HG03045 (cell line): ENCODE data around the gene CFAP58.
A peak's percentile ranks its signal among the peaks of the same experiment; 100 is the strongest.

Experiments
- ATAC-seq: cut with Tn5 transposase; IDR thresholded peaks from one replicate; pipeline ENCODE4 v1.9.1; 2021; ENCODE audit warnings: mild to moderate bottlenecking, moderate library complexity; ENCODE audit not compliant: unreplicated experiment

The CFAP58 gene

DNA sequence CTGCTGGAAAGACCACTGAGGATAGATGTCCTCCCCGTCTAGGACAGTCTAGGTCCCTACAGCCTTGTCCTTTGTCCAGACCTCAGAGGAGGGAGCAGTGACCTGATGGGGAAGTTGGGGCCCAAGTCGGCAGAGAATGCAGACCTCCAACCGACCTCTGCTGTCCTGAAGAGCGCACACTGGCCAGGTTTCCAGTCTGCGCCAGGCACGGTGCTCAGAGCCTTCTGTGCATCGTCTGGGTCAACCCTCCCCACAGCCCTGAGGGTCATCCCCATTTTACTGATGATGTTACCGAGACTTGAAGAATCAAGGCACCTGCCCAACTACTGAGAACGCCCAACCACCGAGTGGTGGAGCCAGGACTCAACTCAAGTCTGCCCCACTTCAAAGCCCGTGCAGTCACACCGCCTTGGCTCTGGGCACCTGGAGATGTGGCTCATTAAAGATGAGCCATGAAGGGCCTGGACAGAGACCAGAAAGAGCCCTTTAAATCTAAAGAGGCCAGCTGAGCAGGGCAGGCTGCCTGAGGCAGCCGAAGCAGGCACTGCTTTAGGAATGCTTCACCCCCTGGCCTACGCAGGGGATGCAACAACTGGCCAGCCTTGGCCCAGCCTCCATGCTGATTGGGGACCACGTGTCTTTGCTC lies 19.8 kb upstream of the CFAP58 start:
- ATAC-seq: no peak

DNA sequence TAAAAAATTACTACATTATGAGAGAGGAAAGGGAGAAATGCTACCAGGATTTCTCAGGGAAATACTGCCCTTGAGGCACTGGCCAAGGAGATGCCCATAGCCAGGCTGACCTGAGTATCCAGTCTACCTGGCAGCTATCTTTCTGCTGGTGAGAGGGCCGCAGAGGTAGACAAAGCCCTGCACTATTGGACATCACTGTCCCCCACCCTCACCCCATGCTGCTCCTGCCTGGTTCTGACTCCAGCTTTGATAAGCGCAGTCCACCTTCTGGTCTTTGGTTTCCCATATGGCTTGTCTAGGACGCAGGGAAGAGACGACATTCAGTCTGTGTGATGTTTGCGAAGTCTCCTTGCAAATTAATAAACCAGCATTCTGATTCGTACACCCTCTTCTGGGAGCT lies 19.1 kb upstream of the CFAP58 start:
- ATAC-seq: no peak

DNA sequence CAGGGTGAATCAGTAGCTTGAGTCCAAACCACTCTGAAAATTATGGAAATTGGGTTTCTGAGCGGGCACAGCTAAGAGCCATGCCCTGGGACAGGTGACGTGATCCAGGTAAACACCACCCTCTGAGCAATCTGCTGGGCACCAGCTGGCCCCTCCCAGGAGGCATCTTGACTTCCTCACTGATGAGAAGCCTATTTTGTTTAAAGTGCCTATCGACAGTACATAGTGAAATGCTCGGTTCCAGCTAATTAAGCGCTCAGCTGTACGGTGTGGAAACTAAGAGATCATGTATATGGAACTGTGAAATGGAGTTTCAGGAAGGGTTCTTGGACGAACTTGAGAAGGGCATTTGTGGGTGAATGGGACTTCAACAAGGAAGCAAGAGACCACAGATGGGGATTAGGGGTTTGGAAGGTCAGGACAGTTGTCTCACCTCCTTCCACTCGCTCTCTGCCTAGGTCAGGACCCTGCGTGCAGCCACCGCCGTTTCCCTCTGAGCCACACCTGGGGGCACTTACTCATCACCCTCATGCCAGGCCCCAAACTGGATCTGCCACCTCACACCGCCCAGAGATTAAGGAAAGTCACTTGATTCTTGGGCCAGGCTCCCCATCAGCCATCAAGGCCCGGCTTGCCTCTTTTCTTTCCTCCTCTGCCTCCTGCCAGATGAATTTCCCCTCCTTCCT lies 18.5 kb upstream of the CFAP58 start:
- ATAC-seq: no peak

DNA sequence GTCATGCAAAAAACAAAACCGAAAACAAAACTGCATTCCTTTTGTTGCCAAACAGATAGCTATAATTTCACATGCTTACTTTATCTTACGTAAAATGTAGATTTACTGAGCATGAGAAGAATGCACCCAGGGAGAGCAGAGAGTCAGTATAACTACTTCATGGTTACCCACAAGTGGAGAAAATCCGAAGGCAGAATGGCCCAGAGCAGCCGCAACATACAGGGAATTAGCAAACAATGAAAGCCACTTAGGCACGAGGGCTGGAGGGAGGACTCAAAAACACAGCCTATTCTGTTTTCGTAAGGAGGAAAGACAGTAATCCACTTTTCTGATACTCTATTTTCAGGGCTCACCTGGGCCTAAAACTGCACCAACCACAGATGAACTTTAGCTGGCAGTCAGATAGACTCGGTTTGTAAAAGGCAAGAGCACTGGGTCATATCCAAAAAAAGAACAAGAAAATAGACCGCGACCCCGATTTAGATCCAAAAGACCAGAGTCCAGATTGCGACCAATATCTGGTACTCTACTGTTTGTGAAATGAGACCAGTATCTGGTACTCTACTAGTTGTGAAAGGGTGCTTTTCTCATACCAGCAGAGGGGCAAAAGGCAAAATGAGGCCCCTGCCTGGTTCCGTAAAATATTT lies 16.7 kb upstream of the CFAP58 start:
- ATAC-seq: no peak

DNA sequence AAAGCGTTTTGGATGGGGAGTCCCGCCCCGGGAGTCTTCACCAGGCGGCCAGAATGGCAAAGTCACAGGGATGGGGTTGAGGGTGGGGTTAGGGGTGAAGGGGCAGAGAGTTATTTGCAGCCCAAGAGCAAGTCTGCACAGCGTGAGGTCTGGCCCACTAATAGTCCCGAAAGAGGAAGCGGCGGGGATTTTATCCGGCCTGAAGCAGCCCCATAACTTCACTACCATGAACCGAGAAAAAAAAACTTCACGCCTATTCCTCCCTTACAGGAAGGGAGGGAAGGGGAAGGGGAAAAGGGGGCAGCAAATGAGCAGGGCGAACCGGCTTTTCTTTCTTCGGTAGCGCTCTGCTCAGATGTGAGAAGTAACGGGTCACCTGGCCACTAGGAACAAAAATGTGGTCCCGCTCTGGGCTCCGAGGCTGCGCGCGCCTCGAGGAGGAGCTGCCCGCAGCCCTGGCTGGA lies 16.1 kb upstream of the CFAP58 start:
- ATAC-seq: peak; percentile 44

DNA sequence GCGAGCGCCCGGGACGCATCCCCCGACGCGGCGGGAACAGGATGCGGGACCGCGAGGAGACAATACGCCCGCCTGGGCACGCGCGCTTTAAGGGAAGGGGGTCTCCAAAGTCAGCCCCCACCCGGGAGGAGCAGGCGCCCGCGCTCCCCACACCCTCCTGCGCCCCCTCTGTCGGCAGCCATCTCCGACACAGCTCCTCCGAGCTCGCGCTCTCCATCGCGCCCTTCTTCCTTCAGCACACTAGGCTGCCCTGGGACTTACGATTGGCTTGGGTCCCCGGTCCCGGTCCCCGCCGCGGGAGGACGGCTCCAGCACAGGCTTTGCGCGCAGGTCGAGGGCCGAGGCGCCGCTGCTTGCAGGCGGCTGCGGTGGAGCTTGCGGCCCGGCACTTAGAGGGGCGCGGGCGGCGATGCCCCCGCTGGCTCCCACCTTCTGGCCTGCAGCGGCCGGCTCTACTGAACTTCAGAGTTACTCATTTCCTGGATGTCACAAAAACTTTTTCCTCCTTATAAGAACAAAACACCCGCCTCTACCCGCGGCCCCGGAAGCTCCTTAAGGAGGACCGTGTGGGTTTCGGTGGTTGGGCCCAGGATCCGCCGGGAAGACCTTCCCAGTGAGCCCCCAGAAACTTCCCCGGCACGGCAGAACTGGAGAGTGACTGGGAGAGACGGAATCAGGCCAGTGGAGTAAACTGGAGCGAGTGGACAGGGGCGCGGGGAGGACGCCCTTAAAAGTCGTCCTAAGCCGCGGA lies 15.5 kb upstream of the CFAP58 start, which contains the start of gene ITPRIP:
Gene ITPRIP, minus strand, starts transcription at position 481 of the 751 bp plus-strand sequence. CDS start 22,414 bp downstream, outside the sequence.
- peak; percentile 70 for ATAC-seq

DNA sequence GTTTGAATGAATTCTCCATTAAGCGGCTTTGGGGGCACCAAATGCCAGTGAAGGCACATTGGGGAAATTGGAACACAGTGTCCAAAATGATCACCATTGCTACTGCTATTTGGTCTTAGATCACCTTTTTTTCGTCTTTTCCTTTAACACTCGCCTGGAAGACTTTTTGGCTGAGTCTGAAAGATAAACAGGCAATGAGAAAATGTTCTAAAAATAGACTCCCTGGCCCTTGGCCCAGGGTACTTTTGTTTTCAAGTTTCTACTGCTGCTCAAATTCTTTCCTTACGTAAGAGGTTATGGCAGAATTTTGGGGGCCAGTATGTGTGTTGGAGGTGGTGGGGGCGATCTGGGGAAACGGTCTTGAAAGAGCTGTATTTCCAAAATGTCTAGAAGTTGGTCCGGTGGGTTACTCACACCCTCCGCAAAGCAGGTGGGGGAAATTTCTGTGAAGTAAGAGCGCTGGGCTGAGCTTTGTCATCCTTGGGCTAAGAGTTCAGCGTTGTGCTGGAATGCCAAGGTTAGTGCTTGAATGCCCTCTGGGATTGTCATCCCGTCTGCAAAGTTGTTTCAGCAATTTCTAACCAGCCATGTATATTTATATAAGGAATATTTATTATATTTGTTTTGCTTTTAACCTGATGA lies 14.0 kb upstream of the CFAP58 start:
- no peak for ATAC-seq

DNA sequence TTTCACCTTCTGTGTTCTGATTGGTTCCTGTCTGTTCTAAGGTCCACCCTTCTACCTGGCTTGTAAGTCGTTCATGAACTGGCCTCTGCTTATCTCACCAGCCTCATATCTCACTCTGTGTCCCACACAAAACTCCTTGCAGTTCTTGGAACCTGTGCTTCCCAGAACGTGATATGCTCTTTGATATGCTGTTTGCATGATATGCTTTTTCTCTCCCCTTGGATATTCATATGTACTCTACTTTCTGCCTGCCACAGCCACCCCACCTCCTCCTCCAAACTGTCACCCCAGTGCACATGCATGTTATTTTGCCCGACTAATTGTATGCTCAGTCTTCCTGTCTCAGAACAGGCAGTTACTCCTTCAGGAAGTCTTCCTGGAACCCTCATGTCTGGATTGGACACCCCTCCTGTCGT lies 13.5 kb upstream of the CFAP58 start:
- no peak for ATAC-seq

DNA sequence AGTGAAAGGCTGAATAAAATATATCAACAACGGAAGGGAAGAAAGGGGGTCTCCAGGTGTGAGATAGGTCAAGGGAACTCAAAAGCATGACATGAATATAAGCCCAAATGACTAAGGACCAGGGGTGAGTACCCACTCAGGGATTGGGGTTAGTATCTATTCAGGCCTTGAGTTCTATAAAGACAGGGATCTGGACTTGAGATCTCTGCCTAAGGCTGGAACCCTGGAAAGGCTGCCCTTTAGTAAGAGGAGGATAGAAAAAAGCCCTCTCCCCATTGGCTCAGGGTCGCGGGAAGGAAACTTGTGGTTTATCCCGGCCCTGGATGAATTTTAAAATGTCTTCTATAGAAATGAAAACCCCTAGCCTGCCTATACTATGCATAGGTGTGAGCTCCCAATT lies 13.0 kb upstream of the CFAP58 start:
- ATAC-seq: no peak

DNA sequence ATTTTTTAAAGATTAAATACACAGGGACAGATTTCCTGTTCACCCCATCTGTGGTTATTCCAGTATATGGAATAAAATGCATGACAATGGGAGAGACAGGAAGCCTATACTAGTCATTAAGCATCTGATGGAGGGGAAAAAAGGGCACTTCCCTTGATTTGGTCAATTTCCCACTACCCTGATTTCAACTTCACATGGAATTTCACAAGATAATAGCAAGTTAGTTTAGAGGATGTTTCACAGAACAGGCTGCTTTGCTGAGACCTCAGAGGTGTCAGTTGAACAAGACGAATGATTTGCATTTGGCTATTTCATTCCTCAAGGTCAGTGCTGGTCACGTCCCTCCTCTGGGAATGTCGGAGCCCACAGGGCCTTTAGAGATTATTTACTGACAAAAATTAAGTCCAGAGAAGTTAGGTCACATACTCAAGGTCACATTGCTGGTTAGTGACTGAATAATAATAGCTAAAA lies 10.7 kb upstream of the CFAP58 start:
- ATAC-seq: no peak

DNA sequence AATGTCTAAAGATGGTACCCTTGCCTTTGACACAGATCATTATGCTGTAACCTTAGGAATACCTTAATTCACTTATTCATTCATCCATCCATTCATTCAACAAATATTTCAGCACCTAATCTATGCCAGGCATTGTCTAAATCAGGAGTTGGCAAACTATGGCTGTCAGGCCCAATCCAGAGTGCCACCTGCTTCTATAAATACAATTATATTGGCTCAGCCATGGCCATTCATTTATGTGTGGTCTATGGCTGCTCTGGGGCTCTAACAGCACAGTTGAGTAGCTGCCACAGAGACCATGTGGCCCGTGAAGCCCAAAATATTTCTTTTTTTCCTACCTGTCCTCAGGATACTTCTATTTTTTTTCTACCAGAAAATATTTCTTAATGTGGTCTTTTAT lies 9.4 kb upstream of the CFAP58 start:
- ATAC-seq: no peak

DNA sequence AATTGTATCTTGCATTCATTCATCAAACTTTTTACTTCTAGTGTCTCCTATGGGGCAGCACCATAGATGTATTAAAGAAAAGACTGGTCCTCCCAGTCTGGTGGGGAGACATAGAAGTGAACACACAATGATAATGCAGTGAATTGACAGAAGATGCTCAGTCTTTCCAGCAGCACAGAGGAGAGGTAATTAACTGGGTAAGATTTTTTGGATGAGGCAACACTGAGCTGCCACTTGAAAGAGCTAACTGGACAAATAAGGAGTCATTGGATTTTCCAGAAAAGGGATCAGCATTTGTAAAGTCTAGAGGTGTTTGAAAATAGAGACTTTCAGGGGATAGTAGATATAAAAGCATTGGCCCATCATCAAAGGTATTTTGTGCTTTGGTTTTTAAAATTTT lies 8.1 kb upstream of the CFAP58 start:
- no peak for ATAC-seq

DNA sequence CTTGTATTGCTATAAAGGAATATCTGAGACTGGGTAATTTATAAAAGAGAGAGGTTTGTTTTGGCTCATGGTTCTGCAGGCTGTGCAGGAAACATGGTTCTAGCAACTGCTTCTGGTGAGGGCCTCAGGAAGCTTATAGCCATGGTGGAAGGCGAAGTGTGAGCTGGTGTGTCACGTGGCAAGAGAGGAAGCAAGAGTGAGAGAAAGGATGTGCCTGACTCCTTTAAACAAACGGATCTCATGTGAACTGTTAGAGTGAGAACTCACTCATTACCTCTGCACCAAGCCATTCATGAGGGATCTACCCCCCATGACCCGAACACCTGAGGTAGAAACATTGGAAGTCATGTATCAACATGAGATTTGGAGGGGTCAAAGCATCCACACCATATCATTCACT lies 7.7 kb upstream of the CFAP58 start:
- no peak for ATAC-seq

DNA sequence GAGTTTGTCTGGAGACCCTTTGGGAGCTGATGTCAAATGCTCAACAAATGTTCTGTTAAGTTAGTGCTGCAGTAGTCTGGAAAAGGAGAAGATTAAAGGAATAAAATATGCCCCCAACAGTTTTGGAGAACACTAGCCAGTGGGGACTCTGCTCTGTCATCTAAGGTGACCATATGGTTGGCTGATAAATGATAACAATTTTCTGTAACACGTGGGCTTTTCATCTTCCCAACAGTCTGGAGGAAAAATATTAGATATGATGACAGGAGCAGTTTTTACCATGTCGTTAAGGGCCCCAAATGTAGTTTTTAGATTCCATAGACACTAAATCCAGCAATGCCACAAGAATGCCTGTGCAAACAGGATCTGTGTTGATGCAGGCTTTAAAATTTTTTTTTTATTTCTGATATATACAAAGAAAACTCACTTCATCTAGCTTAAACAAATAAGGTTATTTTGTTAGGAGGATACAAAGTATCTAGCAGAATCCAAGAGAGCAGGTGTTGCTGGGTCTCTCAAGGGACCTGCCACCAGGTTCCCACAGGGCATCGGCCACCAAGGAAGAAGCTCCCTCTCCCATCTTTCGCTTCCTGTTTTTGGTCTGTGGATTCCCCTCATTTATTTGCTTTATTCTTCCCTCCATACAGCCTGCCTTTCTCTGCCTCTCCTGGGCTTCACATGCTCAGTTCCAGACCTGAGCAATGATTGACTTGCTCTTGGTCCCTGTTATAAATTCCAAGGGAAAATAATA lies 6.2 kb upstream of the CFAP58 start:
- no peak for ATAC-seq

DNA sequence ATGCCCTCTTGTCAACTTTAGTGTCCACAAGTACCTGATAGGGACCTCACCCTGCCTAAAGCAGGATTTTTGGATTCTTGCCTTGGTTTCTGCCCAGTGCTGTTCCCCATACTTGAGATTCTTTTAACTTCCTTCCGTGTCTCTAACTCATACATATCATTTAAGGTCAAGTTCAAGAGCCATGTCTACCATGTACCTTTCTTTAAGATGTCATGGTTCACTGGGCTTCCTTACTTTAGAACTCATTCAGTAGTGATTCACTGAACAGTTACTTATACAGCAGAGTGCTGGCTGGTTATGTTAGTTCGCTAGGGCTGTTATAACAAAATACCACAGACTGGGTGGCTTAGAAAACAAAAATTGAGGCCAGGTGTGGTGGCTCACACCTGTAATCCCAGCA lies 5.0 kb upstream of the CFAP58 start:
- no peak for ATAC-seq

DNA sequence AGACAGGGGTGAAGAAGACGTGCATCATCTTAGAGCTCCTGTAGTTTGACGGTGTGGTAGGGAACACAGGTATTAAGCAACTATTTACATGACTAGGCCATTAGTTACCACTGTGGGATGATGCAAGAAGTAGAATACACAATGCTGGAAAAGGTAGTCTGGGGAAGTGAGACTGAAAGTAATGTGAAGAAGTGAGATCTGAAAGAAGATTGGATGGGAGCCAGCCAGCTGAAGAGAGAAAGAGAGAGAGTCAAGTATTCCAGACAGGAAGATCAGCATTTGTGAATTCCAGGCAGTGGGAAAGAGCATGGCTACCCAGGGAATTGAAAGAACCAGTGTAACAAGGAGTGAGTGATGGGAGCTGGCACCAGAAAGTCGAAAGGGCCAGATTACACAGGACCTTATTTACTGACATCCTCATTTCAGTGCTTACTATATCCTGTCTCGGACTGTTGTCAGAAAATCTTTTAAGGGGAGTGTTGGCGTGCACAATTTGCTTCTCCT lies 4.0 kb upstream of the CFAP58 start:
- ATAC-seq: peak; percentile 44

DNA sequence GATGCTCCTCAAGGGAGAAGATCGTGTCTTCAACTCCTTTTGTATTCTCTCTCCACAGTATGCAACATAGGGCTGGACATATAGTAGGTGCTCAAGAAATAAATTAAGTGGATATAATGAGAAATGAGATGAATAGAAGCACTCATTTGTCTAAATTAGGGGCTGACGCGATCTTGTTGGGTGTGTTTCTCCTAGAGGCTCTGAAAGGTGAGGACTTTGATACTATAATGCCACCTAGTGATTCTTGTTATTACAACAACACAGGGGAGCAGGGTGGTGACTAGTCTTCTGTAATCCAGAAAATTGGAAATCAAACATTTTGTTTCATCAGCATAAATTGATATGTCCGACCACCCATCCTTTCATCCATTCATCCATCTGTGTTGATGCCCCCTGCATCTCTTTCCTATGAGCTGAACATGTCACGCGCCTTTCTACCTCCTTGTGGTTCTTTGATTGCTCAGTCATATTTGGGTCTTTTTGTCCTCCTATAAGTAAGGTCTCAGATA lies 3.5 kb upstream of the CFAP58 start:
- peak; percentile 42 for ATAC-seq

DNA sequence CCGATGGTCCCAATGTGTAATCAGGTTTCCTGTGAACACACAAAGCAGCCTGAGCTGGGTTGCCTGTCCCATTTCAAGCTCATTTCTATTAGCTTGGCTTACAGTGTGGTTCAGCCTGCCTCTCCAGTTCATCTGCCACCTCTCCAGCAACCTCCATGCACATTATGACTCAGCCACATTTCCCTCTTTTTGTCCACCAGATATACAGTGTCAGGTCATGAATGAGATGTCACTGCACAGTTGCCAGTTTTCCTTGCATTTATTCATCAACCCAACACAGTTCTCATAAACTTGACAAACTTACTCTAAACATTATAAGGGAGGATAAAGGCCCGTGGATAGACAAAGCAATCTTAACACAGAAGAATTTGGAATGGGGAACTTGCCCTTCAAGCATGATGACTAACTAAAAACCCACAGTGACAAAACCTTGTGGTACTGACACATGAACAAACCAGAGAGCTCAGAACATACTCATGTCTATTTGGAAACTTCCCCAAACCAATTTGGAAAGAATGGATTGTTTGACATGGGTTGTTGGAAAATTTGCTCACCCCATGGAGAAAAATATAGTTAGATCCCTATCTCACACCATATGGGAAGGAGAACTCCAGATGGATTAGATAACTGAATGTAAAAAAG lies 2.5 kb upstream of the CFAP58 start:
- no peak for ATAC-seq

DNA sequence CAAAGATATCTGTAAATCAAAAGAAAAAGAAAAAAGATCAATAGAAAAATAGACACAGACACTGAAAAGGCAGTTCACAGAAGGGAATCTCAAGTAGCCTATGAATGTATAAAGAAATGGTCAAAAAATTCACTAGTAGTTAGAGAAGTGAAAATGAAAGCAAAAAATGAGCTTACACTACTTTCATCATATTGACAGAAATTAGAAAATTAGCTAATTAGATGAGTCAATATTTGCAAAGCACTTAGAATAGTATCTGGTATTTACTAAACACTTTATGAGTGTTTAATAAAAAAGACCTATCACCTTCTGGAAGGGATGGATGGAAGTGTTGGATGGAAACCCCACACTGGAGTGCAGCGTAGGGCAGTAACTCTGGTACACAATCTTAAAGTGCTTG lies 1.7 kb upstream of the CFAP58 start:
- no peak for ATAC-seq
